HepG2 (cell line): ENCODE results near the gene CUTC. TPM values are rescaled to one million over a fixed set of nuclear protein-coding genes. Genes with fewer than 3 reads are reported as not detected.
A peak's percentile ranks its signal among the peaks of the same experiment; 100 is the strongest.

Source experiments
- BORCS8-MEF2B ChIP-seq: sonication (generic); formaldehyde crosslinking; IDR thresholded peaks from 2 replicates; pipeline ENCODE4 v1.8.0; 2022; ENCODE audit warnings: mild to moderate bottlenecking, missing genetic modification reagents
- CEBPB ChIP-seq: IDR thresholded peaks from 2 replicates; pipeline ENCODE4 v1.6.1; 2011; ENCODE audit warnings: low read depth, low read length, improper control_type of control experiment, borderline replicate concordance
- FOXA3 ChIP-seq: IDR thresholded peaks from 2 replicates; pipeline ENCODE4 v1.6.1; 2016; ENCODE audit warnings: missing genetic modification reagents, missing compliant biosample characterization
- ISX ChIP-seq: sonication (generic); formaldehyde crosslinking; conservative IDR thresholded peaks from 2 replicates; pipeline ENCODE4 v1.5.0; 2020; ENCODE audit warnings: missing genetic modification reagents
- KDM2A ChIP-seq: sonication (generic); formaldehyde crosslinking; IDR thresholded peaks from 2 replicates; pipeline ENCODE4 v1.4.0; 2020; ENCODE audit warnings: low read depth, missing genetic modification reagents, borderline replicate concordance
- KDM5A ChIP-seq: fragments of 200-600 bp; sonication (generic); IDR thresholded peaks from 2 replicates; pipeline ENCODE4 v1.7.0; 2018; ENCODE audit warnings: antibody characterized with exemption, mild to moderate bottlenecking, low read length, borderline replicate concordance
- MAZ ChIP-seq, 2 experiments: sonication (generic) in 1 of 2; formaldehyde crosslinking in 1 of 2; IDR thresholded peaks; 2 replicates each; pipeline versions ENCODE4 v1.5.0 to v1.6.1; 2012 to 2020; ENCODE audit warnings: low read depth in 2 of 2, mild to moderate bottlenecking in 2 of 2, borderline replicate concordance in 1 of 2, improper control_type of control experiment in 1 of 2, low read length in 1 of 2, missing genetic modification reagents in 1 of 2, moderate library complexity in 1 of 2
- SMARCE1 ChIP-seq: fragments of 450-650 bp; IDR thresholded peaks from 2 replicates; pipeline ENCODE4 v1.6.1; 2017; ENCODE audit warnings: borderline replicate concordance
- TAF15 ChIP-seq: fragments of 200-400 bp; formaldehyde crosslinking; IDR thresholded peaks from one replicate; pipeline ENCODE4 v1.6.1; 2018; ENCODE audit warnings: mild to moderate bottlenecking, low read depth, low read length; ENCODE audit not compliant: poor library complexity, severe bottlenecking
- XRCC5 ChIP-seq: fragments of 200-400 bp; formaldehyde crosslinking; optimal IDR thresholded peaks from 2 replicates; pipeline ENCODE3; 2017; ENCODE audit warnings: mild to moderate bottlenecking, low read length
- ZBTB7B ChIP-seq: sonication (generic); formaldehyde crosslinking; IDR thresholded peaks from 2 replicates; pipeline ENCODE4 v1.4.0; 2020; ENCODE audit warnings: missing genetic modification reagents
- ZNF354B ChIP-seq: sonication (generic); formaldehyde crosslinking; IDR thresholded peaks from 2 replicates; pipeline ENCODE4 v1.8.0; 2022; ENCODE audit warnings: mild to moderate bottlenecking, missing genetic modification reagents
- ZNF550 ChIP-seq: sonication (generic); formaldehyde crosslinking; IDR thresholded peaks from 2 replicates; pipeline ENCODE4 v1.4.0; 2020; ENCODE audit warnings: mild to moderate bottlenecking, missing genetic modification reagents, borderline replicate concordance
- ZNF652 ChIP-seq: IDR thresholded peaks from 2 replicates; pipeline ENCODE4 v1.6.1; 2016; ENCODE audit warnings: low read depth, borderline replicate concordance
- ZNF768 ChIP-seq: sonication (generic); formaldehyde crosslinking; IDR thresholded peaks from 2 replicates; pipeline ENCODE4 v1.4.0; 2020; ENCODE audit warnings: missing genetic modification reagents
- polyA plus RNA-seq, 8 experiments: library from polyadenylated mRNA; depleted of rRNA in 3 of 8; stranded (reverse) in 7 of 8; unstranded in 1 of 8; fragments of >200 nt; fragmentation: Illumina TruSeq in 4 of 8; extraction: Trizol in 4 of 8; gene quantifications; 2 replicates each; pipeline versions ENCODE4 v1.2.1 to v1.2.3, GENCODE V29; 2011 to 2016; ENCODE audit warnings: low read depth in 4 of 8, missing spikeins in 1 of 8, mixed read lengths in 1 of 8; ENCODE audit not compliant: insufficient read depth in 1 of 8
- total RNA-seq, 5 experiments: library from RNA; depleted of rRNA; stranded (reverse); fragments of >200 nt; fragmentation: Illumina TruSeq; extraction: Trizol; gene quantifications; 2 replicates each; pipeline ENCODE4 v1.2.3, GENCODE V29; 2016; ENCODE audit warnings: low read depth in 1 of 5
- TF ChIP-seq, protein P1 (sequence below): sonication (generic); formaldehyde crosslinking; IDR thresholded peaks from 2 replicates; pipeline ENCODE4 v1.4.0; 2020; ENCODE audit warnings: mild to moderate bottlenecking, missing genetic modification reagents
- TF ChIP-seq, protein P2 (sequence below): sonication (generic); formaldehyde crosslinking; conservative IDR thresholded peaks from 2 replicates; pipeline ENCODE4 v1.4.0; 2020; ENCODE audit warnings: missing genetic modification reagents

Gene CUTC
- total and polyA plus RNA-seq, 2 of the 13 experiments (the other 11 are each of a cell fraction or from before 2014, with no cell fraction given) = 22.3 to 25.8 TPM

DNA sequence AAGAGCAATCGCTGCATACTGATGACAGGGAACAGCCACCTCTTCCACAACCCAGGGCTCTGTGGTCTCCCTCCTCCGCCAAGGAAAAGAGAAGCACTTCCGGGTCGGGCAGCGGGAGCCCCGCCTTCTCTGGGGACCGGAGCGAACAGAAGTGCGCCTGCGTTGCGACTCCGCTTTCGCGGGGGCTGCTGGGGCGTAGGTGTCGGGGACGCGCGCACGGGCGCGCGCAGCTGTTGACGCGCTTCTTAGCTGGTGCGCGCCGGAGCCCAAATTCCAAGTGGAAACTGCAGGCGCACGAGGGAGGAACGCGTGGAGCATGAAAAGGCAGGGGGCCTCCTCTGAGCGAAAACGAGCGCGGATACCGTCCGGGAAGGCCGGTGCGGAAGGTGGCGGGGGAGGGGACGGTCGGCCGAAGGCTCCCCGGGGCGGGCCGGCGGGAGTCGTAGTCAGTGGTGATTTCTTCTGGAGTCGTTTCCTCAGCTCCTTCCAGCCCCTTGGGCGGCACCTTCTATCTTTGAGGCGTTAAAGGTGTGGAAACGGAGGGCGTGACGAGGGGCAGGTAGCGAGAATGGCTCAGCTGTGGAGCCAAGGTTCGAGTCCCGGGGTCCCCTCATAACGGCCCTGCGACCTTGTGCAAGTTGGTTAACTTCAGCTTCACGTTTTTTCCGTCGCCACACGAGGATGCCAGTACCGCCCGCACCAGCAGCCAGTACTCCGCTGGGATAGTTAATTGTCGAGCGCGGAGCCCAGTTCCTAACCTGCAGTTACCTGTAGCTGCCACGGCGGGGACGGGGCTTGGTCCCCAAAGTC is at the start of gene CUTC, which contains the start of gene COX15 (continued):
- TF ChIP-seq CEBPB (no peak), MAZ (IDR thresholded peaks at IDR 0.05; ENCODE audit: borderline replicate concordance, low read depth, low read length) (peak; percentile 48; the same call in 1 of the 2 replicates), MAZ (CRISPR knock-in tag; IDR thresholded peaks at IDR 0.05; ENCODE audit: low read depth) (peak; percentile 35), XRCC5 (peak; percentile 72), KDM2A (CRISPR knock-in tag) (peak; percentile 71), ZNF768 (CRISPR knock-in tag) (no peak), SMARCE1 (no peak), ZBTB7B (CRISPR knock-in tag) (no peak), TAF15 (no peak), ZNF652 (CRISPR knock-in tag) (0 out of 2 replicates have a peak, but pooled peaks have one; percentile 7), ZNF354B (CRISPR knock-in tag) (0 out of 2 replicates have a peak, but pooled peaks have one; percentile 63), ZNF550 (CRISPR knock-in tag) (no peak), FOXA3 (peak; percentile 63; the same call in 1 of the 2 replicates), BORCS8-MEF2B (CRISPR knock-in tag) (0 out of 2 replicates have a peak, but pooled peaks have one; percentile 66), ISX (CRISPR knock-in tag) (no peak), KDM5A (peak; percentile 85)
- TF ChIP-seq, protein P1, sequence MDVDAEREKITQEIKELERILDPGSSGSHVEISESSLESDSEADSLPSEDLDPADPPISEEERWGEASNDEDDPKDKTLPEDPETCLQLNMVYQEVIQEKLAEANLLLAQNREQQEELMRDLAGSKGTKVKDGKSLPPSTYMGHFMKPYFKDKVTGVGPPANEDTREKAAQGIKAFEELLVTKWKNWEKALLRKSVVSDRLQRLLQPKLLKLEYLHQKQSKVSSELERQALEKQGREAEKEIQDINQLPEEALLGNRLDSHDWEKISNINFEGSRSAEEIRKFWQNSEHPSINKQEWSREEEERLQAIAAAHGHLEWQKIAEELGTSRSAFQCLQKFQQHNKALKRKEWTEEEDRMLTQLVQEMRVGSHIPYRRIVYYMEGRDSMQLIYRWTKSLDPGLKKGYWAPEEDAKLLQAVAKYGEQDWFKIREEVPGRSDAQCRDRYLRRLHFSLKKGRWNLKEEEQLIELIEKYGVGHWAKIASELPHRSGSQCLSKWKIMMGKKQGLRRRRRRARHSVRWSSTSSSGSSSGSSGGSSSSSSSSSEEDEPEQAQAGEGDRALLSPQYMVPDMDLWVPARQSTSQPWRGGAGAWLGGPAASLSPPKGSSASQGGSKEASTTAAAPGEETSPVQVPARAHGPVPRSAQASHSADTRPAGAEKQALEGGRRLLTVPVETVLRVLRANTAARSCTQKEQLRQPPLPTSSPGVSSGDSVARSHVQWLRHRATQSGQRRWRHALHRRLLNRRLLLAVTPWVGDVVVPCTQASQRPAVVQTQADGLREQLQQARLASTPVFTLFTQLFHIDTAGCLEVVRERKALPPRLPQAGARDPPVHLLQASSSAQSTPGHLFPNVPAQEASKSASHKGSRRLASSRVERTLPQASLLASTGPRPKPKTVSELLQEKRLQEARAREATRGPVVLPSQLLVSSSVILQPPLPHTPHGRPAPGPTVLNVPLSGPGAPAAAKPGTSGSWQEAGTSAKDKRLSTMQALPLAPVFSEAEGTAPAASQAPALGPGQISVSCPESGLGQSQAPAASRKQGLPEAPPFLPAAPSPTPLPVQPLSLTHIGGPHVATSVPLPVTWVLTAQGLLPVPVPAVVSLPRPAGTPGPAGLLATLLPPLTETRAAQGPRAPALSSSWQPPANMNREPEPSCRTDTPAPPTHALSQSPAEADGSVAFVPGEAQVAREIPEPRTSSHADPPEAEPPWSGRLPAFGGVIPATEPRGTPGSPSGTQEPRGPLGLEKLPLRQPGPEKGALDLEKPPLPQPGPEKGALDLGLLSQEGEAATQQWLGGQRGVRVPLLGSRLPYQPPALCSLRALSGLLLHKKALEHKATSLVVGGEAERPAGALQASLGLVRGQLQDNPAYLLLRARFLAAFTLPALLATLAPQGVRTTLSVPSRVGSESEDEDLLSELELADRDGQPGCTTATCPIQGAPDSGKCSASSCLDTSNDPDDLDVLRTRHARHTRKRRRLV (CRISPR knock-in tag) = no peak
- TF ChIP-seq, protein P2, sequence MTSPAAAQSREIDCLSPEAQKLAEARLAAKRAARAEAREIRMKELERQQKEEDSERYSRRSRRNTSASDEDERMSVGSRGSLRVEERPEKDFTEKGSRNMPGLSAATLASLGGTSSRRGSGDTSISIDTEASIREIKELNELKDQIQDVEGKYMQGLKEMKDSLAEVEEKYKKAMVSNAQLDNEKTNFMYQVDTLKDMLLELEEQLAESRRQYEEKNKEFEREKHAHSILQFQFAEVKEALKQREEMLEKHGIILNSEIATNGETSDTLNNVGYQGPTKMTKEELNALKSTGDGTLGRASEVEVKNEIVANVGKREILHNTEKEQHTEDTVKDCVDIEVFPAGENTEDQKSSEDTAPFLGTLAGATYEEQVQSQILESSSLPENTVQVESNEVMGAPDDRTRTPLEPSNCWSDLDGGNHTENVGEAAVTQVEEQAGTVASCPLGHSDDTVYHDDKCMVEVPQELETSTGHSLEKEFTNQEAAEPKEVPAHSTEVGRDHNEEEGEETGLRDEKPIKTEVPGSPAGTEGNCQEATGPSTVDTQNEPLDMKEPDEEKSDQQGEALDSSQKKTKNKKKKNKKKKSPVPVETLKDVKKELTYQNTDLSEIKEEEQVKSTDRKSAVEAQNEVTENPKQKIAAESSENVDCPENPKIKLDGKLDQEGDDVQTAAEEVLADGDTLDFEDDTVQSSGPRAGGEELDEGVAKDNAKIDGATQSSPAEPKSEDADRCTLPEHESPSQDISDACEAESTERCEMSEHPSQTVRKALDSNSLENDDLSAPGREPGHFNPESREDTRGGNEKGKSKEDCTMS (CRISPR knock-in tag) = 0 out of 2 replicates have a peak, but pooled peaks have one; percentile 35
